Stimulated activated CD4-positive, alpha-beta T cell treated with anti-CD3 and anti-CD28 coated beads, TNF-alpha, amount 100 ng/mL, for 1 hour (primary cell): Measurements from ENCODE around the gene P3H3.
"Not testable (repeated sequence)": the region's sequence is repeated elsewhere in the genome, so short reads cannot be mapped to it uniquely, and the experiment has no call there.

ENCODE experiments used
- DNase-seq, 3 donors: peaks; one replicate each; pipeline ENCODE4 v3.0.0-alpha.2; 2020; ENCODE audit warnings: low read depth in 3 of 3, low spot score in 1 of 3

P3H3 gene

GRCh38 chr12:6865307-6865706 is 37.1 kb downstream of the P3H3 start:
- not testable (repeated sequence) for DNase-seq

- no peak for DNase-seq
Observed at GRCh38 chr12:6866163-6866919, 38.1 kb downstream of the P3H3 start.

GRCh38 chr12:6866920-6867412 is 38.8 kb downstream of the P3H3 start:
- DNase-seq, result peak in 1 of 3 donors; percentile 73

- peak; percentile 49 to 66 (median 55) for DNase-seq
Observed at GRCh38 chr12:6867413-6868210, 39.4 kb downstream of the P3H3 start, which contains the start of gene TPI1. TPI1 (plus strand) TSS chr12:6867531; CDS start chr12:6867567, 36 bp downstream.

GRCh38 chr12:6868211-6869048 is 40.2 kb downstream of the P3H3 start:
- DNase-seq, result no peak

GRCh38 chr12:6869049-6870021 is 41.1 kb downstream of the P3H3 start:
- peak; percentile 71 for DNase-seq

- not testable (repeated sequence) for DNase-seq
Observed at GRCh38 chr12:6870304-6870703, 42.1 kb downstream of the P3H3 start.

GRCh38 chr12:6871052-6871957 is 43.1 kb downstream of the P3H3 start:
- DNase-seq, result no peak

- peak in 2 of 3 donors; percentile 70 to 81 for DNase-seq
Observed at GRCh38 chr12:6872073-6873048, 44.2 kb downstream of the P3H3 start.

GRCh38 chr12:6873094-6874014 is 45.1 kb downstream of the P3H3 start, which contains the start of gene SPSB2:
SPSB2 (minus strand) TSS chr12:6873303; CDS start chr12:6872901, 402 bp downstream.
- DNase-seq, result peak; percentile 96 to 99 (median 96)

GRCh38 chr12:6874015-6874368 is 45.8 kb downstream of the P3H3 start:
- not testable (repeated sequence) for DNase-seq

GRCh38 chr12:6879824-6880223 is 51.6 kb downstream of the P3H3 start:
- not testable (repeated sequence) for DNase-seq

- DNase-seq, result no peak
Observed at GRCh38 chr12:6883252-6883651, 55.0 kb downstream of the P3H3 start.

- no peak for DNase-seq
Observed at GRCh38 chr12:6883683-6884082, 55.5 kb downstream of the P3H3 start.

GRCh38 chr12:6884539-6884938 is 56.3 kb downstream of the P3H3 start:
- DNase-seq, result no peak

GRCh38 chr12:6886206-6886999 is 58.2 kb downstream of the P3H3 start:
- not testable (repeated sequence) for DNase-seq
